OCI-LY1 (cell line): ENCODE results near the gene EI24.
"Not testable (repeated sequence)": the region's sequence is repeated elsewhere in the genome, so short reads cannot be mapped to it uniquely, and the experiment has no call there.

Source experiments
- H2AFZ ChIP-seq: fragments of 200-600 bp; sonication (generic), shearing (Covaris generic); 2 replicates; pipeline ENCODE4 v1.6.0; 2014; ENCODE audit warnings: antibody characterized with exemption, mild to moderate bottlenecking, low read length
- H3F3A ChIP-seq: fragments of 200-600 bp; sonication (generic), shearing (Covaris generic); 2 replicates; pipeline ENCODE4 v1.6.0; 2014; ENCODE audit warnings: mild to moderate bottlenecking, antibody characterized with exemption, low read length, moderate library complexity; ENCODE audit not compliant: insufficient read depth
- H3K27ac ChIP-seq: fragments of 200-600 bp; sonication (generic); 2 replicates; pipeline ENCODE4 v1.5.1; 2014; ENCODE audit warnings: low read length, mixed run types, mild to moderate bottlenecking, low read depth; ENCODE audit not compliant: poor library complexity, severe bottlenecking
- H3K27me3 ChIP-seq: fragments of 200-600 bp; sonication (generic); 2 replicates; pipeline ENCODE4 v1.6.0; 2014; ENCODE audit warnings: antibody characterized with exemption, mild to moderate bottlenecking, low read length, moderate library complexity; ENCODE audit not compliant: insufficient read depth
- H3K36me3 ChIP-seq: fragments of 200-600 bp; sonication (generic); 2 replicates; pipeline ENCODE4 v1.6.1; 2014; ENCODE audit warnings: mild to moderate bottlenecking, antibody characterized with exemption, low read length, moderate library complexity, mixed read lengths; ENCODE audit not compliant: insufficient read depth
- H3K4me1 ChIP-seq: fragments of 200-600 bp; sonication (generic); 2 replicates; pipeline ENCODE4 v1.5.1; 2014; ENCODE audit warnings: mild to moderate bottlenecking, low read length, moderate library complexity; ENCODE audit not compliant: insufficient read depth, severe bottlenecking
- H3K4me2 ChIP-seq: fragments of 200-600 bp; sonication (generic), shearing (Covaris generic); 2 replicates; pipeline ENCODE4 v1.6.1; 2014; ENCODE audit warnings: low read length
- H3K4me3 ChIP-seq: fragments of 200-600 bp; sonication (generic); 2 replicates; pipeline ENCODE4 v1.5.1; 2014; ENCODE audit warnings: low read length, low read depth, mild to moderate bottlenecking, mixed read lengths; ENCODE audit not compliant: poor library complexity, severe bottlenecking
- H3K79me2 ChIP-seq: fragments of 200-600 bp; shearing (Covaris generic); 2 replicates; pipeline ENCODE4 v1.6.1; 2016; ENCODE audit warnings: mixed run types, low read length, mixed read lengths; ENCODE audit not compliant: insufficient read depth
- H3K9ac ChIP-seq: fragments of 200-600 bp; sonication (generic), shearing (Covaris generic); 2 replicates; pipeline ENCODE4 v1.6.1; 2014; ENCODE audit warnings: mild to moderate bottlenecking, low read length, mixed read lengths
- H3K9me2 ChIP-seq: fragments of 200-600 bp; sonication (generic), shearing (Covaris generic); 2 replicates; pipeline ENCODE4 v1.6.1; 2014; ENCODE audit warnings: low read depth, mild to moderate bottlenecking, low read length, mixed read lengths
- H3K9me3 ChIP-seq: fragments of 200-600 bp; shearing (Covaris generic); 2 replicates; pipeline ENCODE4 v1.6.1; 2014; ENCODE audit warnings: low read length, mixed read lengths
- H4K20me1 ChIP-seq: fragments of 200-600 bp; sonication (generic), shearing (Covaris generic); 2 replicates; pipeline ENCODE4 v1.6.0; 2016; ENCODE audit warnings: mild to moderate bottlenecking, low read length; ENCODE audit not compliant: insufficient read depth
- CTCF ChIP-seq: fragments of 200-600 bp; sonication (generic), shearing (Covaris generic); IDR thresholded peaks from 2 replicates; pipeline ENCODE4 v1.5.1; 2017; ENCODE audit warnings: mild to moderate bottlenecking, antibody characterized with exemption, low read length, moderate library complexity, mixed read lengths
- EZH2 ChIP-seq: fragments of 200-600 bp; sonication (generic), shearing (Covaris generic); IDR thresholded peaks from 2 replicates; pipeline ENCODE4 v1.8.0; 2017; ENCODE audit warnings: borderline replicate concordance, mixed run types, mild to moderate bottlenecking, antibody characterized with exemption, low read length, moderate library complexity, mixed read lengths

Gene EI24

GRCh38 chr11:125532668-125533067 is 36.6 kb upstream of the EI24 start:
- Histone ChIP-seq H3K36me3 (no peaks in the 10 kb centered on the region), H3K9me3 (no peaks in the 10 kb centered on the region), H3K9ac (no peak overlapping the region), H3K4me2 (no peak overlapping the region), H3K4me1 (no peaks in the 10 kb centered on the region), H3K27me3 (no peaks in the 10 kb centered on the region), H3K27ac (no peak overlapping the region), H2AFZ (no peak overlapping the region), H3K4me3 (no peak overlapping the region), H3F3A (no peaks in the 10 kb centered on the region), H4K20me1 (no peaks in the 10 kb centered on the region), H3K79me2 (no peaks in the 10 kb centered on the region), H3K9me2 (no peaks in the 10 kb centered on the region)
- TF ChIP-seq CTCF (no peak), EZH2 (no peak)

- no peak overlapping the region for H2AFZ ChIP-seq
- H3K27me3 ChIP-seq = no peaks in the 10 kb centered on the region
- H3K4me2 ChIP-seq = no peak overlapping the region
- H3K9me2 ChIP-seq = no peaks in the 10 kb centered on the region
- H3K79me2 ChIP-seq = no peaks in the 10 kb centered on the region
- no peaks in the 10 kb centered on the region for H3K36me3 ChIP-seq
- no peak overlapping the region for H3K27ac ChIP-seq
- H3F3A ChIP-seq = no peaks in the 10 kb centered on the region
- H3K9ac ChIP-seq = no peak overlapping the region
- TF ChIP-seq CTCF = no peak
- TF ChIP-seq EZH2 = no peak
- H3K9me3 ChIP-seq = no peaks in the 10 kb centered on the region
- H3K4me3 ChIP-seq = no peak overlapping the region
- H3K4me1 ChIP-seq = no peaks in the 10 kb centered on the region
- no peaks in the 10 kb centered on the region for H4K20me1 ChIP-seq
Observed at GRCh38 chr11:125535585-125535984, 33.7 kb upstream of the EI24 start.

- not testable (repeated sequence) for H3K36me3 ChIP-seq, H3K9me2 ChIP-seq, H3K27ac ChIP-seq, H3K9me3 ChIP-seq, H3F3A ChIP-seq, H2AFZ ChIP-seq, H3K9ac ChIP-seq, H3K4me2 ChIP-seq, H3K4me1 ChIP-seq, H3K27me3 ChIP-seq, H3K4me3 ChIP-seq, H3K79me2 ChIP-seq, H4K20me1 ChIP-seq
Observed at GRCh38 chr11:125536834-125537233, 32.4 kb upstream of the EI24 start.

GRCh38 chr11:125542709-125543108 is 26.6 kb upstream of the EI24 start:
- H3K4me2 ChIP-seq = no peak overlapping the region
- H4K20me1 ChIP-seq = no peaks in the 10 kb centered on the region
- no peaks in the 10 kb centered on the region for H3K36me3 ChIP-seq
- TF ChIP-seq EZH2 (no peak), CTCF (no peak)
- H3K9ac ChIP-seq = no peak overlapping the region
- no peak overlapping the region for H3K4me3 ChIP-seq
- H2AFZ ChIP-seq = no peak overlapping the region
- no peaks in the 10 kb centered on the region for H3F3A ChIP-seq
- no peaks in the 10 kb centered on the region for H3K79me2 ChIP-seq
- no peaks in the 10 kb centered on the region for H3K27me3 ChIP-seq
- no peaks in the 10 kb centered on the region; the same call in 1 of the 2 replicates for H3K9me3 ChIP-seq
- H3K4me1 ChIP-seq = no peaks in the 10 kb centered on the region
- H3K9me2 ChIP-seq = no peaks in the 10 kb centered on the region
- no peak overlapping the region for H3K27ac ChIP-seq
